Gastroesophageal sphincter (tissue), 3 donors: ENCODE data around the gene CNGA4.

Experiments
- POLR2A ChIP-seq, 2 donors: fragments of 450-650 bp; IDR thresholded peaks; one replicate each; pipeline ENCODE4 v1.6.1; 2017; ENCODE audit warnings: antibody characterized with exemption in 2 of 2, mild to moderate bottlenecking in 2 of 2, moderate library complexity in 1 of 2
- POLR2AphosphoS5 ChIP-seq: sonication (generic); formaldehyde crosslinking; IDR thresholded peaks from one replicate; pipeline ENCODE4 v1.6.1; 2017; ENCODE audit warnings: antibody characterized with exemption
- TF ChIP-seq, protein P1 (sequence below), 4 experiments: fragments of 200-600 bp in 2 of 4; fragments of 450-650 bp in 2 of 4; sonication (generic) in 1 of 4; IDR thresholded peaks; one replicate each; pipeline ENCODE4 v1.5.1; 2017 to 2019; ENCODE audit warnings: antibody characterized with exemption in 4 of 4, mild to moderate bottlenecking in 2 of 4, moderate library complexity in 2 of 4

DNA sequence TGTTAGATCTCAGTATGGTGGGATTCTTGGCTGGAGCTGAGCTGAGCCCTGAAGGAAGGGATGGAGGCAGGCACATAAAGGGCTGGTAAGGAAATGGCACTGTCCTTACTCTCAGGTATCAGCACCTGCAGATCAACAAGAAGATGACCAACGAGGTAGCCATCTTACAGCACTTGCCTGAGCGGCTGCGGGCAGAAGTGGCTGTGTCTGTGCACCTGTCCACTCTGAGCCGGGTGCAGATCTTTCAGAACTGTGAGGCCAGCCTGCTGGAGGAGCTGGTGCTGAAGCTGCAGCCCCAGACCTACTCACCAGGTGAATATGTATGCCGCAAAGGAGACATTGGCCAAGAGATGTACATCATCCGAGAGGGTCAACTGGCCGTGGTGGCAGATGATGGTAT lies 2.4 kb downstream of the CNGA4 start:
- TF ChIP-seq POLR2A (IDR thresholded peaks at IDR 0.05), result no peak
- TF ChIP-seq, protein P1, sequence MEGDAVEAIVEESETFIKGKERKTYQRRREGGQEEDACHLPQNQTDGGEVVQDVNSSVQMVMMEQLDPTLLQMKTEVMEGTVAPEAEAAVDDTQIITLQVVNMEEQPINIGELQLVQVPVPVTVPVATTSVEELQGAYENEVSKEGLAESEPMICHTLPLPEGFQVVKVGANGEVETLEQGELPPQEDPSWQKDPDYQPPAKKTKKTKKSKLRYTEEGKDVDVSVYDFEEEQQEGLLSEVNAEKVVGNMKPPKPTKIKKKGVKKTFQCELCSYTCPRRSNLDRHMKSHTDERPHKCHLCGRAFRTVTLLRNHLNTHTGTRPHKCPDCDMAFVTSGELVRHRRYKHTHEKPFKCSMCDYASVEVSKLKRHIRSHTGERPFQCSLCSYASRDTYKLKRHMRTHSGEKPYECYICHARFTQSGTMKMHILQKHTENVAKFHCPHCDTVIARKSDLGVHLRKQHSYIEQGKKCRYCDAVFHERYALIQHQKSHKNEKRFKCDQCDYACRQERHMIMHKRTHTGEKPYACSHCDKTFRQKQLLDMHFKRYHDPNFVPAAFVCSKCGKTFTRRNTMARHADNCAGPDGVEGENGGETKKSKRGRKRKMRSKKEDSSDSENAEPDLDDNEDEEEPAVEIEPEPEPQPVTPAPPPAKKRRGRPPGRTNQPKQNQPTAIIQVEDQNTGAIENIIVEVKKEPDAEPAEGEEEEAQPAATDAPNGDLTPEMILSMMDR (IDR thresholded peaks at IDR 0.05), result no peak
- no peak for TF ChIP-seq POLR2AphosphoS5
